ENCODE data around the gene ADAMTSL1. TPM values are rescaled to one million over a fixed set of nuclear protein-coding genes. Genes with fewer than 3 reads are reported as not detected.

Gene ADAMTSL1
- total RNA-seq, 4 donors from 2014 or later = 21.3 to 138 (median 125) TPM

DNA sequence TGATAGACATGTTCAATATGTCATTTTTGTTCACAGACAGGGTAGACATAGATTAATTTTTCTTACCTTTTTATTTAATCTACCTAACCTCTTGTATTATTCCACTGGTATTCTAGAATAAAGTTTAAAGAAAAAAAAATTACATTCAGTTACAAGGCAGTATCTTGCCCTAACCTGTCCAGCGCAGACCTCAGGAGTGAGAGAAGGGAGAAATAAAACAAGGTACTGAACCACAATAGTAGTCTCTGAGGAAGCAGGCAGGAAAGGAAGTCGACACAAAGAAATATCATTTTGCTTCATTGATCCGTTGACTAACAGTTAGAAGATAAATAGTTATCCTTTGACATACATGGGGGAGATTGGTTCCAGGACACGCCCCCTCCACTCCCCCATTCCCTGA, 12.5 kb upstream of the ADAMTSL1 start:
- H3K4me1 ChIP-seq = no peaks in the 10 kb centered on the region
- H3K27me3 ChIP-seq = no peaks in the 10 kb centered on the region
- whole genome bisulfite sequencing, 2 donors (ENCODE audit: low coverage in 1 of 2) = 88 to 95% methylated on average over 4 of the region's 4 CpGs
- H3K4me3 ChIP-seq = no peak overlapping the region
- TF ChIP-seq, protein P1, sequence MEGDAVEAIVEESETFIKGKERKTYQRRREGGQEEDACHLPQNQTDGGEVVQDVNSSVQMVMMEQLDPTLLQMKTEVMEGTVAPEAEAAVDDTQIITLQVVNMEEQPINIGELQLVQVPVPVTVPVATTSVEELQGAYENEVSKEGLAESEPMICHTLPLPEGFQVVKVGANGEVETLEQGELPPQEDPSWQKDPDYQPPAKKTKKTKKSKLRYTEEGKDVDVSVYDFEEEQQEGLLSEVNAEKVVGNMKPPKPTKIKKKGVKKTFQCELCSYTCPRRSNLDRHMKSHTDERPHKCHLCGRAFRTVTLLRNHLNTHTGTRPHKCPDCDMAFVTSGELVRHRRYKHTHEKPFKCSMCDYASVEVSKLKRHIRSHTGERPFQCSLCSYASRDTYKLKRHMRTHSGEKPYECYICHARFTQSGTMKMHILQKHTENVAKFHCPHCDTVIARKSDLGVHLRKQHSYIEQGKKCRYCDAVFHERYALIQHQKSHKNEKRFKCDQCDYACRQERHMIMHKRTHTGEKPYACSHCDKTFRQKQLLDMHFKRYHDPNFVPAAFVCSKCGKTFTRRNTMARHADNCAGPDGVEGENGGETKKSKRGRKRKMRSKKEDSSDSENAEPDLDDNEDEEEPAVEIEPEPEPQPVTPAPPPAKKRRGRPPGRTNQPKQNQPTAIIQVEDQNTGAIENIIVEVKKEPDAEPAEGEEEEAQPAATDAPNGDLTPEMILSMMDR (IDR thresholded peaks at IDR 0.05) = no peak
- no peak for TF ChIP-seq POLR2AphosphoS5 (IDR thresholded peaks at IDR 0.05)
- no peak for TF ChIP-seq EP300 (IDR thresholded peaks at IDR 0.05)
- TF ChIP-seq POLR2A (IDR thresholded peaks at IDR 0.05) = no peak
- no peak for ATAC-seq
- no peaks in the 10 kb centered on the region for H3K36me3 ChIP-seq
- H3K9me3 ChIP-seq = no peaks in the 10 kb centered on the region
- H3K27ac ChIP-seq = no peak overlapping the region

DNA sequence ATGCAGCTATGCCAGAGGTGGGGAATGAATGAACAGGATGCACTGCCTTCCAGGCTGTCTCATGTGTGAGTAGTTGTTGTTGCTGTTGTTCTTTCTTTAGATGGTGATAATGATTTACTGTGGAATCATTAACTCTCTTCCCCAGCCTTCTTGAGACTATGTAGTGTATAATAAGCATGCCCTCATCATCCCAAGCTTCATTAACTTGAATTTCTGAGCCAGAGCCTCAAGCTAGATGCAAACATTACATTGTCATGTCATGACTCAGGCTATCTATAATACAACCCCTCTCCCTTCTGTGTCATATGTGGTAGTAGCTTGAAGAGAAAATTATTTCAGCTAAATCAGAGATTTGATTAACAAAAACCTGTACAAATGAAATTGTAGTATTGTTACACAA, 10.0 kb upstream of the ADAMTSL1 start:
- no peaks in the 10 kb centered on the region for H3K4me1 ChIP-seq
- TF ChIP-seq EP300 (IDR thresholded peaks at IDR 0.05) = no peak
- TF ChIP-seq POLR2A (IDR thresholded peaks at IDR 0.05) = no peak
- TF ChIP-seq, protein P1 (IDR thresholded peaks at IDR 0.05) = no peak
- no peak for TF ChIP-seq POLR2AphosphoS5 (IDR thresholded peaks at IDR 0.05)
- no peak overlapping the region for H3K27ac ChIP-seq
- H3K9me3 ChIP-seq = no peaks in the 10 kb centered on the region
- no peak overlapping the region for H3K4me3 ChIP-seq
- H3K27me3 ChIP-seq = no peaks in the 10 kb centered on the region
- ATAC-seq = no peak
- no peaks in the 10 kb centered on the region for H3K36me3 ChIP-seq

DNA sequence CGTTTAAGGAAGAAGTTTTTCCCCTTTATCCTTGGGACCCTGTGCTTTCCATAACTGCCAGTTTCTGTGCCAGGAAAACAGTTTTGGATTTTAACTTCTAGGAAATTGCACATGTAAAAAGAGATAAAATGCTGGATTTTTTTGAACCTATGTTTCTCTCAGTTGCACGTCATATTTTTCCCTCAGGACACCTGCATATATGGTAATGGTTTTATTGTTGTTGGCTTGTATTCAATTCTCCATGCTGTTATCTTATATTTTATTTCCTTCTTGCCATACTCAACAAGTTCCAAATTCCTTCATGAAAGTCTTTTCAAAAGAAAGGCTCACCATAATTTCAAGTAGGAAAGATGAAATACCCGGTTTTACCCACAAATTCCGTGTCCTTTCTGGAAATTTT, 7.9 kb upstream of the ADAMTSL1 start:
- Histone ChIP-seq H3K27ac (no peak overlapping the region), H3K4me3 (no peak overlapping the region), H3K27me3 (no peaks in the 10 kb centered on the region), H3K9me3 (peaks cover 0 to 6% (median 0%) of the 10 kb centered on the region in 3 donors), H3K4me1 (no peaks in the 10 kb centered on the region), H3K36me3 (no peaks in the 10 kb centered on the region)
- WGBS, 2 donors (ENCODE audit: low coverage in 1 of 2) = 78 to 90% methylated on average over 4 of the region's 4 CpGs
- TF ChIP-seq, protein P1 (IDR thresholded peaks at IDR 0.05) = no peak
- no peak for ATAC-seq

DNA sequence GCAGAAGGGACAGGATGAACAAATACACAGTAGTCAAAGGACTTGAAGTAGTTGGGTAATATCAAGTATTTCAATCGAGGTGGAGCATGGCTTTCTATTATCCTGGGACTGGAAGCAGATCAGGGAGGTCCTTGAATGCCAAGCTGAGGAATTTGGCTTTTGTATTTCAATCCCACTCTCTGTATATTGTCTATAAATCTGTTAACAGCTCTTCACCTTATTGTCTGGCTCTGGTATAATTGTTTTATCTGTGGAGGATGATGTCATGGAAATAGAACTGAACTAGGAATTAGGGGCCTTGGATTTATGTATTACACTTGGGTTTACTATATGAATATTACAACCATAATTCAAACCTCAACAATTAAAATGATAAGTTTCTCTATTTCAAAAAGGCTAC, 6.3 kb upstream of the ADAMTSL1 start:
- Histone ChIP-seq H3K4me1 (peaks cover 3 to 11% (median 3%) of the 10 kb centered on the region in 3 donors), H3K36me3 (no peaks in the 10 kb centered on the region), H3K4me3 (no peak overlapping the region), H3K27ac (no peak overlapping the region), H3K9me3 (peaks cover 0 to 6% (median 0%) of the 10 kb centered on the region in 3 donors), H3K27me3 (no peaks in the 10 kb centered on the region)
- TF ChIP-seq EP300 (IDR thresholded peaks at IDR 0.05) (no peak), POLR2A (IDR thresholded peaks at IDR 0.05) (no peak), POLR2AphosphoS5 (IDR thresholded peaks at IDR 0.05) (no peak)
- TF ChIP-seq, protein P1 (IDR thresholded peaks at IDR 0.05) = no peak
- ATAC-seq = no peak
- 43 to 76% methylated on average over 1 of the region's 1 CpG for WGBS, 2 donors (ENCODE audit: low coverage in 1 of 2)

DNA sequence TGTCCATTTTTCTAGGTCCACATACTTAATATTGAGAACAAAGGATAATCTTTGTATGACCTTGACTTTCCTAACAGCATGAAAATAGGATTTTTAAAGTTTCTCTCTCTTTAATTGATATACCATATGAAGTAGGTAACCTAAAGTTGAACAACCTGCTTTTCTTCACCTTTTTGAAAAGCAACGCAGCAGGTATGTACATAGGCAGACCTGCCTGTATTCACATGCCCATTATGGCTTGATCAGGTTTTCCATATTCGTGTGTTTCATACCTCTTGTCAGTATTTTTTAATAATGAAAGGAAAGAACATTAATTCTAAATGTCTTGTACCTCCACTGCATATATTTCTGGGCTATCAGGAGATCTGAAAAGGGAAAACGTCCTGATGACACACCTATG, 1.5 kb upstream of the ADAMTSL1 start:
- Histone ChIP-seq H3K27ac (peak overlapping the region in 3 of 4 donors; percentile 29 to 73 (median 68)), H3K36me3 (no peaks in the 10 kb centered on the region), H3K4me1 (peaks cover 4 to 45% (median 15%) of the 10 kb centered on the region in 3 donors), H3K4me3 (no peak overlapping the region), H3K27me3 (no peaks in the 10 kb centered on the region), H3K9me3 (peaks cover 0 to 6% (median 0%) of the 10 kb centered on the region in 3 donors)
- WGBS, 2 donors (ENCODE audit: low coverage in 1 of 2) = 70 to 79% methylated on average over 3 of the region's 3 CpGs
- no peak for TF ChIP-seq POLR2AphosphoS5 (IDR thresholded peaks at IDR 0.05)
- TF ChIP-seq POLR2A (IDR thresholded peaks at IDR 0.05) = no peak
- no peak for TF ChIP-seq EP300 (IDR thresholded peaks at IDR 0.05)
- TF ChIP-seq, protein P1 (IDR thresholded peaks at IDR 0.05) = no peak
- ATAC-seq = no peak
